Stimulated activated CD8-positive, alpha-beta memory T cell treated with anti-CD3 and anti-CD28 coated beads, Interleukin-4, amount 100 ng/mL, for 24 hours (primary cell): Measurements from ENCODE around the gene TMEM123.

Source experiments
- DNase-seq: peaks from one replicate; pipeline ENCODE4 v3.0.0-alpha.2; 2020; ENCODE audit warnings: low read depth

The TMEM123 gene

DNA sequence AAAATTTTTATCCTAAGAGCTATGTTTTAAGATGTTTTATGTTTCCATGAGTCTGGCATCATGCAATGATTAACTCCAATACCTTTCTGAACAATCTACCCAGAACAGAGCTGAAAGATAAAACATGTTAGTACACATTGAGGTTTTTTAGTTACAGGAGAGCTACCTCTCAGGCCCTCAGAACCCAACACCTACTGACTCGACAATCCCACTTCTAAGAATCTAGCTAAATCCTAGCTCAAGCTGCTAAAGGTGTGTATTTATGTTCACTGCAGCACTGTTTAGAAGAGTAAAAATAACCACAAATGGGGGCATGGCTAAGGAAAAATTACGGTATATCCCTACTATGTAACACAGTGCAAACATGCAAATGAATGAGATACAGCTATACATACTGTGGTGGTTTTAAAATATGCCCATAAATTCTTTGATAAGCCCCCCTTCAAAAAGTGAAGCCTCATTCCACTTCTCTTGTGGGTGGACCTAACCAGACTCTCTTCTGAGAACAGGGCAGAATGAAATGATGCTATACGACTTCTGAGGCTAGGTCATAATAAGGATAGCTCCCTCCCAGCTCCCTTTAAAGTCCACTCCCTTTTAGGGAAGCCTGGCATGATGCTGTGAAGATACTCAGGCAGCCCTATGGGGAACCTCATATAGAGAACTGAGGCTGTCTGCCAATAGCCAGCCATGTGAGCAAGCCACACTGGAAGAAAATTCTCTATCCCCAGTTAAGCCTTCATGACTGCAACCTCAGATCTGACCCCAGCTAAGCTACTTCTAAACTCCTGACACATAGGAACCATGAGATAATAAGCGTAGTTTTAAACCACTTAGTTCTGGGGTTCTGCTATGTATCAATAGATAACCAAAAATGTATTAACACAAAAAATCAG lies 29.5 kb downstream of the TMEM123 start:
- DNase-seq: no peak

GRCh38 chr11:102421261-102421660 lies 31.3 kb downstream of the TMEM123 start:
- no peak for DNase-seq

GRCh38 chr11:102420547-102420946 lies 32.0 kb downstream of the TMEM123 start:
- DNase-seq: no peak

GRCh38 chr11:102419181-102419580 lies 33.4 kb downstream of the TMEM123 start:
- no peak for DNase-seq

GRCh38 chr11:102416976-102417375 lies 35.6 kb downstream of the TMEM123 start:
- no peak for DNase-seq

GRCh38 chr11:102415304-102415916 lies 37.2 kb downstream of the TMEM123 start:
- no peak for DNase-seq

DNA sequence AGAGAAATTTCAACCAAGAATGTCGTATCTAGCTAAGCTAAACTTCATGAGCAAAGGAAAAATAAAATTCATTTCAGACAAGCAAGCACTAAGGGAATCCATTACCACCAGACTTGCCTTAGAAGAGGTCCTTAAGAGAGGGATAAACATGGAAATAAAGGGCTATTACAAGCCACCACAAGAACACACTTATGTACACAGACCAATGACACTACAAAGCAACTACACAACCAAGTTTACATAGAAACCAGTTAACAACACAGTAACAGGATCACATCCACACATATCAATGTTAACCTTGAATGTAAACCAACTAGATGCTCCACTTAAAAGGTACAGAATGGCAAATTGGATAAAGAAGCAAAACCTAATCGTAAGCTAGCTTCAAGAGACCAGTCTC lies 38.0 kb downstream of the TMEM123 start:
- DNase-seq: no peak

- DNase-seq: no peak
These were observed 39.1 kb downstream of the TMEM123 start for GRCh38 chr11:102413497-102413896.

- DNase-seq: no peak
These were observed 41.4 kb downstream of the TMEM123 start for GRCh38 chr11:102411142-102411541.

DNA sequence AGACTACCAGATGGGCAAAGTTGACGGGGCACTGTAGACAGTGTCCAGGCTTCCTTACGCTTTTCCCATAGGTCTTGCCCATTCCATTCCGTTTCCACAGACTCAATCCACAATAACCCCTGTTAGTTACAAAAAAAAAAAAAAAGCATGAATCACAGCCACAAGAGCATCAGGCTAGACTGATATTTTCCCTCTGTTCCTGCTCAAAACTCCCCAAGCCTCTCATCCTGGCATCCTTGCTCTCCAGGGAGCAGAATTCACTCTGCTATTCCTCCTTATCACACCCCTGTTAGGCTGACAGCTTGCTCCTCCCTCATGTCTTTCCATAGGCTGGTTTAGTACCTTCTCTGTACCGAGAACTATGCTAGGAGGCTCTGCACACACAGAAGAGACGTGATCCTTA lies 42.2 kb downstream of the TMEM123 start:
- no peak for DNase-seq

- DNase-seq: no peak
These were observed 44.2 kb downstream of the TMEM123 start for GRCh38 chr11:102408339-102408738.

DNA sequence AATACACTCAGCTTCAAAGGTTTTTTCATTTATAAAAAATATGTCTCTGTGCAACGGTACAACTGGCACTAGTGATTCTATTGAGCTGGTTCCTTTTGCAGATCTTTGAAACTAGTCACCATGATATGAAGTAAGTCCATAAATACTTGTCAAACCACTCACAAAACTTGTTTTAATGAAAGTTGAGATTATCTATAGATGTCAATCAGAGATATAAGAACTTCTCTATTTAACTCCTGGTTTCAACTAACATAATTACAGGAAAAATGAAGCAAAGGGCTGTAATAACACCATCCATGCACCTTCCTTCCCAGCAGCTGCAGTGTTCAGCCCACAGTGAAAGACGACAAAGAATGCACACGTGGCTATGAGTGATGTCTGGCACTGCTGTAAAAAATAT lies 44.7 kb downstream of the TMEM123 start:
- DNase-seq: no peak

DNA sequence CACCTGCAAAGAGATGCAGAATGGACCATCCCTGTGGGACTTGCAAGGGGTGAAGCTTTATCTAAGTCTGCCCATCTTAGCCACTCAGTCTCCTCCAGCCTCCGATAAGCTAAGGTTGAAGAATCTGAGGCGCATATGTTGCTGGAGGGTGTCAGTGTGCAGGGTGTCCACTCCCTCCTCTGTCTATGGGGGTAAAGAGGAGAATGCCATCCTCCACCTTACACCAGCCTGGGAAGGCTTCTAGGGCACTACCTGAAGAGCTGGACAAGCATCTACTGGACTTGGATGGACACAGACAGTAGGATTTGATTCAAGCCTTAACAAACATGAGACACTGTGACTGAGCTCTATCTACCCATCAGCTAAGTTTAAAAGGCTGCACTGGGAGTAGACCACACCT lies 46.5 kb downstream of the TMEM123 start:
- no peak for DNase-seq

- no peak for DNase-seq
These were observed 47.1 kb downstream of the TMEM123 start for GRCh38 chr11:102405501-102405900.

DNA sequence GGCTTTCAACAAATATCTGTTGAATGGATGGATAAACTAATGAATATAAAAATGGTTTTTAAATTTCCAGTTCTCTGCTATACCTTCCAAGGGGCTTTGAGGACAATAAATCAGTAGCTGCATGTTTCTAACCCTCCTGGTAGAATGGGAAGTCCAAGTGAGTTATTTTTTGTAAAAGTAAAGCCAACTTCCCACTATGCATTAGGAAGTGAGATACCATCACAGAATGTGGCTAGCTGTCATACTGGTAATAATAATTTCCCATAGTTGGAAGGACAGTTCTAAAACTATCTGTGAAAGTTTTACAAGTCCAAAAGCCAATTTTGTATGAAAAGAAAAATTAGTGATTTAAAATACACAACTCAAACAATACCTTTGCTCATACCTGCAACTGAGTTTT lies 50.0 kb downstream of the TMEM123 start:
- DNase-seq: no peak

GRCh38 chr11:102401905-102402304 lies 50.7 kb downstream of the TMEM123 start:
- DNase-seq: no peak

- DNase-seq: no peak
These were observed 52.0 kb downstream of the TMEM123 start for GRCh38 chr11:102400603-102401002.

GRCh38 chr11:102399189-102399588 lies 53.4 kb downstream of the TMEM123 start:
- DNase-seq: no peak

- DNase-seq: no peak
These were observed 54.3 kb downstream of the TMEM123 start for GRCh38 chr11:102398297-102398696.

DNA sequence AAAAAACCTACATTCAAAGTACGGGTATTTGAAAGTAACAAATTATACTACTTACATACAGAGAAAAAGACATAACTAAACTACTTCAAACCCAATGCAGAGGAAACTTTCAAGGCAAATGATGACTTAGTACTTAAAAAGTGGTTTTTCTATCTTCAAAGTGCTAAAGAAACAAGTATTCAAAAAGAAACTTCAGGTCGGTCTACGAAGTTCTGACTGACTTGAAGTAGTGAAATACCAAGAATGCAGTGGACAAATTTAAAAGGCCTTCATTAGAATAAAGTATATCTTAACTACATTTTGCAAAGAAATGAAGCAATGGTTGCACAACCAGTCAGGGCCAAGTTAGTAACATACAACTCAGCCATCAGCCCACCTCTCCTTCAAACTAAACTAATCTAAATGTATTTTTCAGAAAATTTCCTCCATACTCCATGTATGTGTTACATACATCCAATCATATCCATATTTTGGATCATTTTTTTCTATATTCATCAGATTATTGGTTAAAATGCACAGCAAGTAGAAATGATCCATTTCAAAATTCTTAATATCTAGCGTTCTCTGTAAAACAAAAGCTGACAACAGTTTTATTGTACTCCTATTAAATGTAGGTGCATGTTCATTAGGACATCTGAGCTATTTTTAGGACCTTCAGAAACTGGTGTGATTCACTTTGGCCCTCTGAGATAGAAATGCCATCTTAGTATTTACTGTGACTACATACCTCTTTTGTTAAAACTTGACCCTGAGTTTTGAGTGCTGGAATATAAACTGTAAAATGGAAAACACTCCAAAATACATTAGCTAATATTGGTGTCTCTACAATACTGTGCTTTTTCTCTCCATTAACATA lies 55.6 kb downstream of the TMEM123 start:
- DNase-seq: no peak

DNA sequence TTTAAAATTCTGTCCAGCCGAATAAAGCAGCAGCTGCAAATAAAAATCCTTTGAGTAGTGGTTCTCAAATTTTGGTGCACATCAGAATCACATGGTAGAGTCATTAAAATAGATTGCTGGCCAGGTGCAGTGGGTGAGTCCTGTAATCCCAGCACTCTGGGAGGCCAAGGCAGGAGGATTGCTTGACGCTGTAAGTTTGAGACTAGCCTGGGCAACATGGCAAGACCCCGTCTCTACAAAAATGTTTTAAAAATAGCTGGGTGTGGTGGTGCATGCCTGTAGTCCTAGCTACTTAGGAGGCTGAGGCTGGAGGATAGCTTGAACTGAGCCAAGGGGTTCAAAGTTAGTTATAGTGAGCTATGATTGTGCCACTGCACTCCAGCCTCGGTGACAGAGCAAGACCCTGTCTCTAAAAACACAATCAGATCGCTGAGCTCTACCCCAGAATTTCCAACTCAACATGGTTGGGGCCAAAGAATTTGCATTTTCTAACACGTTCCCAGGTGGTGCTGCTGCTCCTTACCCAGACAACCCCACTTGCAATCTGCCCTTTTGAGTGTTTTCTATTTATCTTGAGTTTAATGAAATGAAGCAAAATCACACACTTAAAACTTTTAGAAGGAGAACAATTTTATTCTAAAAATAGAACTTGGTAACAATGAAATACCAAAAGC lies 56.7 kb downstream of the TMEM123 start:
- DNase-seq: no peak

DNA sequence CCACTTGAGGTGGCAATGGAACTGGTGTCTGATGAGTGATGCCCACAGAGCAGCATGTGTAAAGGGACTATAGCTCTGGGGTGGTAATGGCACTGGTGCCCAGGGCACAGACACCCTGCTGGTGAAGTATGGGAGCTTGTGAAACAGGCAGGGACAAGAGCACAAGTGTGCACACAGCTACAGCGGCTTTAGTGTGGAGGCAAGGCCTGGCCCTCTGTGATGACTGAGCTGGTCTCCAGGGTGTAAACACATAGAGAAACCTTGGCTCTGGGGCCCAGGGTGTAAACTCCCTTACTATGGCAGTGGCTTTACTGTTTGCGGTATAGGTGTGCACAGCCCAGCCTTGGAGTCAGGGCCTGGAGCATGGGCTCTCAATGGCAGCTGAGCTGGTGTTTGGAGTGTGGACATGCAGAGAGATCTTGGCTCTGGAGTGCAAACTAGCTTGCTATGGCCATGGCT lies 59.3 kb downstream of the TMEM123 start:
- no peak for DNase-seq
